NCI-H2227 (cell line): ENCODE measurements around the gene WWOX.
"Not testable (repeated sequence)": the region's sequence is repeated elsewhere in the genome, so short reads cannot be mapped to it uniquely, and the experiment has no call there.

ENCODE experiments used
- DNase-seq: peaks from one replicate; lab custom pipeline; 2025; ENCODE audit not compliant: unreplicated experiment; lab: John Stamatoyannopoulos, UW

WWOX gene

GRCh38 chr16:78514888-78515287 is 415.4 kb downstream of the WWOX start:
- DNase-seq: not testable (repeated sequence)

- no peak for DNase-seq
Observed at GRCh38 chr16:78515421-78515820, 416.0 kb downstream of the WWOX start.

- no peak for DNase-seq
Observed at GRCh38 chr16:78516006-78516736, 416.7 kb downstream of the WWOX start.

GRCh38 chr16:78519896-78520295 is 420.4 kb downstream of the WWOX start:
- no peak for DNase-seq

- DNase-seq: no peak
Observed at GRCh38 chr16:78520470-78520869, 421.0 kb downstream of the WWOX start.

- DNase-seq: no peak
Observed at GRCh38 chr16:78522327-78522726, 422.9 kb downstream of the WWOX start.

- peak; percentile 10 for DNase-seq
Observed at GRCh38 chr16:78523212-78523985, 423.9 kb downstream of the WWOX start.

GRCh38 chr16:78524066-78524595 is 424.7 kb downstream of the WWOX start:
- DNase-seq: no peak

- DNase-seq: no peak
Observed at GRCh38 chr16:78528265-78528664, 428.8 kb downstream of the WWOX start.

- no peak for DNase-seq
Observed at GRCh38 chr16:78529881-78530280, 430.4 kb downstream of the WWOX start.

- no peak for DNase-seq
Observed at GRCh38 chr16:78530283-78530682, 430.8 kb downstream of the WWOX start.

GRCh38 chr16:78535098-78535497 is 435.6 kb downstream of the WWOX start:
- DNase-seq: peak; percentile 20

GRCh38 chr16:78537511-78537910 is 438.1 kb downstream of the WWOX start:
- DNase-seq: no peak

- DNase-seq: no peak
Observed at GRCh38 chr16:78538292-78538691, 438.8 kb downstream of the WWOX start.

GRCh38 chr16:78538919-78539318 is 439.5 kb downstream of the WWOX start:
- no peak for DNase-seq

GRCh38 chr16:78542419-78542818 is 443.0 kb downstream of the WWOX start:
- no peak for DNase-seq

GRCh38 chr16:78543023-78543422 is 443.6 kb downstream of the WWOX start:
- DNase-seq: no peak

- DNase-seq: no peak
Observed at GRCh38 chr16:78549366-78549765, 449.9 kb downstream of the WWOX start.

GRCh38 chr16:78551487-78552085 is 452.1 kb downstream of the WWOX start:
- DNase-seq: peak; percentile 49

GRCh38 chr16:78552106-78552675 is 452.7 kb downstream of the WWOX start:
- DNase-seq: no peak

GRCh38 chr16:78552716-78553115 is 453.3 kb downstream of the WWOX start:
- no peak for DNase-seq
